ENCODE measurements around the gene RNF8. TPM values are rescaled to one million over a fixed set of nuclear protein-coding genes. Genes with fewer than 3 reads are reported as not detected.

The RNF8 gene
- total and polyA plus RNA-seq, 10 donors: 8.0 to 15.6 (median 13.1) TPM

DNA sequence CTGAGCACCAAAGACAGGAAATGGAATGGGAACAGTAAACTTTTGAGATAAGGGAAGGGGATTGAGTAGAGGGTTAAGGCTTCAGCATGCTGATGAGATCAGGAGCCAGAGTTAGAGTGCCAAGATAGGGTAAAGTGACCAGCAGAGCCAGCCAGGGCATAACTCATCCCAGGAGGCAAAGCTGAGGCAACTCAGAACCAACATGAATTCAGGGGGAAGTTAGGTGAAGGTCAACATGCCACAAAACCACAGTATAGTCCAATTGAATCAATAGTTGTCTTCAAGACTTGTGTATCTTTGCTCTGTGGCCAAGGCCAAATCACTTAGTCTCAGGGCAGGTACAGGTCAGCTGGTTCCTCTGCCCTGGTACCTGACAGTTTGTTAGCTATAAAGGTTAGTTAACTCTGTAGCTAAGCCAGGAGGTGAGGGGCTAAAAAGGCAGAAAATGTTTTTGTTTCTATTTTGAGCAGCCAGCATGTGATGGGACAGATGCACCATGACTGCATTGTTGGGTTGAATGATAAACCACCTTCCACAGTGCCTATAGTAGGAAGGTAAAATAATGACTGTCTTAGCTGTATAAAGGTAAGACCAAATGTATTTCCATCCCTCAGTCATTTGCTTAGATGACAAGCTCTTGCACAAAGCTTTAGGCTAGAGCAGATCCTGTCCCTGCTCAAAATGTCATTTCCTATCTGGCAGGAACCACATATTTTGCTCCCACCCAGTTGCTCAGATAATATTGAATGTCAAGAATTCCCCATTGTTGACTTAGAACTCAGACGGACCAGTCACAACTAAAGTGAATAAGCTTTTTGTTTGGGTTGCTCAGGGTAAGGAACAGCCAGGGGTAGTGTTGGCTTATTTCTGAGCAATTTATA lies 15.8 kb downstream of the RNF8 start:
- intact Hi-C loops (cut with DNase I; ENCODE audit: low total_unique reads): no loop called here
- peak overlapping the region in 1 of 8 donors; percentile 7 for H3K27ac ChIP-seq

DNA sequence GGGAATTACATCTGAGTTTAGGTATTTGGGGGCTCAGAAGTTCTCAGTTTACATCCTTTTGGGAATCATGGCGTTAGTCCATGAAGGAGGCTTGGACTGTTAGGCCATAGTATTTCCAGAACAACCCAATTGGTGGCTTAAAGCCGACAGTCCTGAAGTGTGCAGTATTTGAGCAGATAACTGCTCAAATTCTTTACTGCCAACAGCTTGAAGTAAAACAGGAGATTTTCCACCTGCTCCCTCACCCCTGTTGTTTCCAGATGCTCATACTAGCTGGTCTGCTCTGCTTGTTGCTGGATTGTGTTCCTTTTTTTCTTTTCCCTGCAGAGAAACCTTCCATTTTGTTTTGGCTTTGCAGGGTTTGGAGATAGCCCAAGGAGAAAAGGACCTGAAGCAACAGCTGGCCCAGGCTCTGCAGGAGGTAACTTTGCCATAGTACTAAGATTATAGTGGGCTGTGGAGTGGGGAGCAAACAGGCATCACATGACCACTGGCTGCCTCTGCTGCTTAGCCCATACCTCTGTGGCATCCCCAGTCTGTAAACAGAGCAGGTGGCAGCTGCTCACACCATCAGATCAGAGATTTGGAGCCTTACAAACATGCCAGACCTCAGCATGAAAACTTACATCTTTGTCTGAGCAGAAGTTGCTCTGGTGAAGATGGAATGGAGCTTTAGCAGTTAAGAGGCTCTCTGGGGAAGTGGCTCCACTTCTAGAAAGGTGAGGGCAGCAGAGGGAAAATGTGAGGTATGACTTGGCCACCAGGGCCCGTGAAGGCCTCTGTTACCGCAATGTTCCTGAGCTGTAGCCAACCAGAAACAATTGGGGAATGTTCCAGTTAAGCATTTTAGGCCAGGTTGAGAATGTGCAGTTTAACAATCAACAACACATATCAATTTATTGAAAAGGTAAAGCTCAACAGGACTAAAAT lies 17.6 kb downstream of the RNF8 start:
- Histone ChIP-seq H3K27me3 (replicated peaks in 1 of 7) (no peaks in the 10 kb centered on the region), H3K27ac (no peak overlapping the region), H3K4me3 (no peak overlapping the region), H3K4me1 (peaks cover 0 to 35% (median 13%) of the 10 kb centered on the region in 6 donors), H3K9me3 (no peaks in the 10 kb centered on the region), H3K36me3 (peaks cover 0 to 94% (median 22%) of the 10 kb centered on the region in 6 donors)
- no peak for DNase-seq
- 87 to 99% (median 95%) methylated on average over 4 of the region's 4 CpGs for WGBS, 5 donors
- intact Hi-C loops (cut with DNase I; ENCODE audit: low total_unique reads): no loop called here
- TF ChIP-seq POLR2A (IDR thresholded peaks at IDR 0.05) (no peak), POLR2AphosphoS5 (IDR thresholded peaks at IDR 0.05) (no peak)
- TF ChIP-seq, protein P1, sequence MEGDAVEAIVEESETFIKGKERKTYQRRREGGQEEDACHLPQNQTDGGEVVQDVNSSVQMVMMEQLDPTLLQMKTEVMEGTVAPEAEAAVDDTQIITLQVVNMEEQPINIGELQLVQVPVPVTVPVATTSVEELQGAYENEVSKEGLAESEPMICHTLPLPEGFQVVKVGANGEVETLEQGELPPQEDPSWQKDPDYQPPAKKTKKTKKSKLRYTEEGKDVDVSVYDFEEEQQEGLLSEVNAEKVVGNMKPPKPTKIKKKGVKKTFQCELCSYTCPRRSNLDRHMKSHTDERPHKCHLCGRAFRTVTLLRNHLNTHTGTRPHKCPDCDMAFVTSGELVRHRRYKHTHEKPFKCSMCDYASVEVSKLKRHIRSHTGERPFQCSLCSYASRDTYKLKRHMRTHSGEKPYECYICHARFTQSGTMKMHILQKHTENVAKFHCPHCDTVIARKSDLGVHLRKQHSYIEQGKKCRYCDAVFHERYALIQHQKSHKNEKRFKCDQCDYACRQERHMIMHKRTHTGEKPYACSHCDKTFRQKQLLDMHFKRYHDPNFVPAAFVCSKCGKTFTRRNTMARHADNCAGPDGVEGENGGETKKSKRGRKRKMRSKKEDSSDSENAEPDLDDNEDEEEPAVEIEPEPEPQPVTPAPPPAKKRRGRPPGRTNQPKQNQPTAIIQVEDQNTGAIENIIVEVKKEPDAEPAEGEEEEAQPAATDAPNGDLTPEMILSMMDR (IDR thresholded peaks at IDR 0.05 in 8 of 11, conservative IDR thresholded peaks at IDR 0.05 in 3 of 11): no peak

More for the DNA sequence above, 15.8 kb downstream of the RNF8 start:
- H3K27me3 ChIP-seq (replicated peaks in 1 of 7): no peaks in the 10 kb centered on the region
- WGBS, 5 donors: 53 to 80% (median 66%) methylated on average over 1 of the region's 1 CpG
- H3K4me3 ChIP-seq: no peak overlapping the region
- H3K9me3 ChIP-seq: no peaks in the 10 kb centered on the region
- DNase-seq: no peak
- no peak for TF ChIP-seq POLR2A (IDR thresholded peaks at IDR 0.05)
- no peak for TF ChIP-seq POLR2AphosphoS5 (IDR thresholded peaks at IDR 0.05)
- TF ChIP-seq, protein P1 (IDR thresholded peaks at IDR 0.05 in 8 of 11, conservative IDR thresholded peaks at IDR 0.05 in 3 of 11): no peak
- peaks cover 0 to 89% (median 24%) of the 10 kb centered on the region in 6 donors for H3K36me3 ChIP-seq
- H3K4me1 ChIP-seq: peaks cover 0 to 20% (median 7%) of the 10 kb centered on the region in 6 donors

GRCh38 chr6:37372116-37372515 lies 18.3 kb downstream of the RNF8 start:
- intact Hi-C loops (cut with DNase I; ENCODE audit: low total_unique reads): no loop called here
- Histone ChIP-seq H3K4me3 (no peak overlapping the region), H3K9me3 (no peaks in the 10 kb centered on the region), H3K27me3 (replicated peaks in 1 of 7) (no peaks in the 10 kb centered on the region), H3K27ac (no peak overlapping the region), H3K4me1 (peaks cover 0 to 36% (median 13%) of the 10 kb centered on the region in 6 donors), H3K36me3 (peaks cover 0 to 96% (median 22%) of the 10 kb centered on the region in 6 donors)
- 97 to 100% (median 100%) methylated on average over 1 of the region's 1 CpG for WGBS, 5 donors
- no peak for DNase-seq
- TF ChIP-seq, protein P1 (IDR thresholded peaks at IDR 0.05 in 8 of 11, conservative IDR thresholded peaks at IDR 0.05 in 3 of 11): no peak
- no peak for TF ChIP-seq POLR2AphosphoS5 (IDR thresholded peaks at IDR 0.05)
- no peak for TF ChIP-seq POLR2A (IDR thresholded peaks at IDR 0.05)
